ENCODE data around the gene C1GALT1.

GRCh38 chr7:7151285-7151684, 31.1 kb upstream of the C1GALT1 start:
- TF ChIP-seq YY1 (tag by site-specific recombination; IDR thresholded peaks at IDR 0.05) (no peak), ZEB2 (tag by site-specific recombination; IDR thresholded peaks at IDR 0.05) (no peak), ZNF398 (tag by site-specific recombination; IDR thresholded peaks at IDR 0.05) (no peak)
- TF ChIP-seq, protein P1, sequence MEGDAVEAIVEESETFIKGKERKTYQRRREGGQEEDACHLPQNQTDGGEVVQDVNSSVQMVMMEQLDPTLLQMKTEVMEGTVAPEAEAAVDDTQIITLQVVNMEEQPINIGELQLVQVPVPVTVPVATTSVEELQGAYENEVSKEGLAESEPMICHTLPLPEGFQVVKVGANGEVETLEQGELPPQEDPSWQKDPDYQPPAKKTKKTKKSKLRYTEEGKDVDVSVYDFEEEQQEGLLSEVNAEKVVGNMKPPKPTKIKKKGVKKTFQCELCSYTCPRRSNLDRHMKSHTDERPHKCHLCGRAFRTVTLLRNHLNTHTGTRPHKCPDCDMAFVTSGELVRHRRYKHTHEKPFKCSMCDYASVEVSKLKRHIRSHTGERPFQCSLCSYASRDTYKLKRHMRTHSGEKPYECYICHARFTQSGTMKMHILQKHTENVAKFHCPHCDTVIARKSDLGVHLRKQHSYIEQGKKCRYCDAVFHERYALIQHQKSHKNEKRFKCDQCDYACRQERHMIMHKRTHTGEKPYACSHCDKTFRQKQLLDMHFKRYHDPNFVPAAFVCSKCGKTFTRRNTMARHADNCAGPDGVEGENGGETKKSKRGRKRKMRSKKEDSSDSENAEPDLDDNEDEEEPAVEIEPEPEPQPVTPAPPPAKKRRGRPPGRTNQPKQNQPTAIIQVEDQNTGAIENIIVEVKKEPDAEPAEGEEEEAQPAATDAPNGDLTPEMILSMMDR (tag by site-specific recombination; IDR thresholded peaks at IDR 0.05): no peak

Measured in HEK293 (cell line).